Measurements from ENCODE around the gene ADAP1. TPM values are rescaled to one million over a fixed set of nuclear protein-coding genes. Genes with fewer than 3 reads are reported as not detected.
A peak's percentile ranks its signal among the peaks of the same experiment; 100 is the strongest.
"Not testable (repeated sequence)": the region's sequence is repeated elsewhere in the genome, so short reads cannot be mapped to it uniquely, and the experiment has no call there.

ADAP1 gene
- total and polyA plus RNA-seq, 2 donors from 2014 or later, result 36.4 to 48.2 TPM

DNA sequence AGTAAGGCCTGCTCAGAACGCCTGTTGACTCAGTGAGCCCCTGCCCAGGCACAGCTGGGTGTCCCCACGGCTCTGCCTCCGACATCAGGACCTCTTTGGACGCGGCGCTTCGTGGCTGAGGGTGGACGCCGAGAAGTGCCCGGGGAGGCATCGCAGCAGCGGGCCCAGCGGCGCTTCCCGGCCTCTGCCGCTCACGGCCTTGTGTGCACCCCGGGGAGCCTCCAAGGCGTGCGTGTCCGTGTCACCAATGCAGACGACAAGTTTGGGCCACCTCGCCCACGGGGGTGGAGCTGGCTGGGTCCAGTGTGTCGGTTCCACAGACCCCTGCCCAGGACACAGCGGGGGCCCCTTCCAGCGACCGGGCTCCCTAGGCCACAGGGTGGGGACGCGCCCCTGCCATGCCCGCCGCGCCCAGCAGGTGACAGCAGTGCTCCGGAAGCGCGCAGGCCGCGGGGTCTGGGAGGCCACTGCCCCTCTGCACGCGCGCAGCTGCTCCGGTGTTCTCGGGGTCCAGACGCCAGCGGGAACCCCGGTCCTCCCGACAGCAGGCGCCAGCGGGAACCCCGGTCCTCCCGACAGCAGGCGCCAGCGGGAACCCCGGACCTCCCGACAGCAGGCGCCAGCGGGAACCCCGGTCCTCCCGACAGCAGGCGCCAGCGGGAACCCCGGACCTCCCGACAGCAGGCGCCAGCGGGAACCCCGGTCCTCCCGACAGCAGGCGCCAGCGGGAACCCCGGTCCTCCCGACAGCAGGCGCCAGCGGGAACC is 45.7 kb downstream of the ADAP1 start:
- H3K4me3 ChIP-seq (ENCODE audit: low read length in 3 of 3); intact Hi-C loops (cut with DNase I); H3K27ac ChIP-seq (ENCODE audit: low read depth in 2 of 2, low read length in 2 of 2): not testable (repeated sequence)

DNA sequence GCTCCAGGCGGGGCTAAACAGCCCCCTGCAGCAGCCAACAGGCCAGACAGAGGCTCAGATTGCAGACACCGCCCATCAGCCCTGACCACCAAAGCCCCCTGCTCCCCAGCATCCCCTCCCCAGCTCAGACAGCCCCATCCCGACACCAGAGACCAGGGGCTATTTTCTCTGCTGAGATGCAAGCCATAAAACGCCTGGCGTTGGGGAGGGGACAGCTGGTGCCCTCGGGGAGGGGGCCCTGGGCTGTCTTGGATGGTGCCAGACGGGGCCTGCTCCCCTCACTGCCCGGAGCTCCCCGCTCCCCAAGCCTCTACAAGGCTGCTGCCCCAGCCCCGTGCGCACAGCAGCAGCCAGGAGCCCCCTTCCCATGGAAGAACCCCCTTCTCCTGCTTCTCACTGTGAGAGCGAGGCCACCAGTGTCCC is 46.3 kb downstream of the ADAP1 start:
- TF ChIP-seq, protein P1, sequence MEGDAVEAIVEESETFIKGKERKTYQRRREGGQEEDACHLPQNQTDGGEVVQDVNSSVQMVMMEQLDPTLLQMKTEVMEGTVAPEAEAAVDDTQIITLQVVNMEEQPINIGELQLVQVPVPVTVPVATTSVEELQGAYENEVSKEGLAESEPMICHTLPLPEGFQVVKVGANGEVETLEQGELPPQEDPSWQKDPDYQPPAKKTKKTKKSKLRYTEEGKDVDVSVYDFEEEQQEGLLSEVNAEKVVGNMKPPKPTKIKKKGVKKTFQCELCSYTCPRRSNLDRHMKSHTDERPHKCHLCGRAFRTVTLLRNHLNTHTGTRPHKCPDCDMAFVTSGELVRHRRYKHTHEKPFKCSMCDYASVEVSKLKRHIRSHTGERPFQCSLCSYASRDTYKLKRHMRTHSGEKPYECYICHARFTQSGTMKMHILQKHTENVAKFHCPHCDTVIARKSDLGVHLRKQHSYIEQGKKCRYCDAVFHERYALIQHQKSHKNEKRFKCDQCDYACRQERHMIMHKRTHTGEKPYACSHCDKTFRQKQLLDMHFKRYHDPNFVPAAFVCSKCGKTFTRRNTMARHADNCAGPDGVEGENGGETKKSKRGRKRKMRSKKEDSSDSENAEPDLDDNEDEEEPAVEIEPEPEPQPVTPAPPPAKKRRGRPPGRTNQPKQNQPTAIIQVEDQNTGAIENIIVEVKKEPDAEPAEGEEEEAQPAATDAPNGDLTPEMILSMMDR (IDR thresholded peaks at IDR 0.05; ENCODE audit: borderline replicate concordance, extremely low read depth, insufficient read depth), result no peak
- Histone ChIP-seq H3K4me3 (ENCODE audit: low read length in 3 of 3) (no peak overlapping the region), H3K4me1 (ENCODE audit: control insufficient read depth in 2 of 3, insufficient read depth in 2 of 3, low read depth in 1 of 3, low read length in 3 of 3) (peaks cover 0 to 2% (median 0%) of the 10 kb centered on the region in 3 donors), H3K36me3 (ENCODE audit: control insufficient read depth in 2 of 3, insufficient read depth in 3 of 3, low read length in 3 of 3) (no peaks in the 10 kb centered on the region), H3K27ac (ENCODE audit: low read depth in 2 of 2, low read length in 2 of 2) (no peak overlapping the region), H3K27me3 (ENCODE audit: control insufficient read depth, insufficient read depth, low read length) (peaks cover 2% of the 10 kb centered on the region), H3K9me3 (ENCODE audit: control insufficient read depth in 2 of 3, insufficient read depth in 1 of 3, low read length in 3 of 3) (no peaks in the 10 kb centered on the region), H3K9ac (ENCODE audit: low read length in 3 of 3) (no peak overlapping the region)
- intact Hi-C loops (cut with DNase I), result no loop called here
- DNase-seq, result no peak
- no peak for FAIRE-seq

More for the DNA sequence above, 45.7 kb downstream of the ADAP1 start:
- not testable (repeated sequence) for H3K4me1 ChIP-seq (ENCODE audit: control insufficient read depth in 2 of 3, insufficient read depth in 2 of 3, low read depth in 1 of 3, low read length in 3 of 3); FAIRE-seq; H3K27me3 ChIP-seq (ENCODE audit: control insufficient read depth, insufficient read depth, low read length); H3K9ac ChIP-seq (ENCODE audit: low read length in 3 of 3); H3K9me3 ChIP-seq (ENCODE audit: control insufficient read depth in 2 of 3, insufficient read depth in 1 of 3, low read length in 3 of 3); H3K36me3 ChIP-seq (ENCODE audit: control insufficient read depth in 2 of 3, insufficient read depth in 3 of 3, low read length in 3 of 3)
- peak; percentile 47 to 85 (median 74) for DNase-seq
- TF ChIP-seq, protein P1 (IDR thresholded peaks at IDR 0.05; ENCODE audit: borderline replicate concordance, extremely low read depth, insufficient read depth), result peak; percentile 93

DNA sequence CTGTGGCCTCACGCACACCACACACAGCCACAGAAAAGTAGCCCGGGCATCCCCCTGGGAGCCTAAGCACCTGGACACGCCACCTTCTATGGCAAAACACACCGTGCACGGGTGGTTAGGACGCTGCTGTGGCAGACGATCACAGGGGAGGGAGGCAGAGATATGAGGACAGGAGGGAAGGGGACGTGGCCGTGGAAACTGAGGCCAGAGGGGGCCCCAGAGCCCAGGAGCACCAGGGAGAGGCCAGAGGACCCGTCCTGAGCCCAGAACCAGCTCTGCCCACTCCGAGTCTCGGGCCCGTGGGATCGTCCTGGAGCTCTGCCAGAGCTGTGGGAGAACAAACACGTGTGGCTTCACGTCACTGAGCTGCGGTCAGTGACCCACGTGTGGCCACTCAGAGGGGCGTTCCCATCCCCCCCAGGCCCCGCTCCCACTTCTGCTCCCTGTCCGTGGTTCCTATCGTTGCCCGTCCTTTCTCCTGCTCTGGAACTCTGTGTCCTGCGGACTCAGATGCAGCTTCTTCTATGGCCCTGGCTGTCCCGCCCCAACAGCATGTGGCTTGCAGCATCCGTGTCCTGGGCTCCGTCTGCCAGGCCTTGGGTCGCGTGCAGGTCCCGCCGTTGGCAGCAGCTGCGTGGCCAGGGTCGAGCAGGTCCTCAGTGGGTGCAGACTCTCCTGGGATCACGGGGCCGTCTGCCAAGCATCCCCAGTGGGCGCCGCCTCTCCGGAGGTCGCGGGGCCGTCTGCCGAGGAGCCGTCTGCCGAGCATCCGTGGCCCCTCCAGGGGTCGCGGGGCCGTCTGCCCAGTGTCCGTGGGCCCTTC is 47.1 kb downstream of the ADAP1 start:
- Histone ChIP-seq H3K27ac (ENCODE audit: low read depth in 2 of 2, low read length in 2 of 2) (no peak overlapping the region), H3K27me3 (ENCODE audit: control insufficient read depth, insufficient read depth, low read length) (peaks cover 2% of the 10 kb centered on the region), H3K4me3 (ENCODE audit: low read length in 3 of 3) (no peak overlapping the region), H3K4me1 (ENCODE audit: control insufficient read depth in 2 of 3, insufficient read depth in 2 of 3, low read depth in 1 of 3, low read length in 3 of 3) (peaks cover 0 to 2% (median 0%) of the 10 kb centered on the region in 3 donors), H3K9me3 (ENCODE audit: control insufficient read depth in 2 of 3, insufficient read depth in 1 of 3, low read length in 3 of 3) (no peaks in the 10 kb centered on the region), H3K36me3 (ENCODE audit: control insufficient read depth in 2 of 3, insufficient read depth in 3 of 3, low read length in 3 of 3) (no peaks in the 10 kb centered on the region), H3K9ac (ENCODE audit: low read length in 3 of 3) (no peak overlapping the region)
- intact Hi-C loops (cut with DNase I), result no loop called here
- DNase-seq (no peak), FAIRE-seq (no peak)
- TF ChIP-seq, protein P1 (IDR thresholded peaks at IDR 0.05; ENCODE audit: borderline replicate concordance, extremely low read depth, insufficient read depth), result no peak
